ENCODE results near the gene IPO4. TPM values are rescaled to one million over a fixed set of nuclear protein-coding genes. Genes with fewer than 3 reads are reported as not detected.

IPO4 gene
- total RNA-seq, 2 donors from 2014 or later: 56.3 to 67.4 TPM

- no peak overlapping the region for H3K27ac Mint-ChIP-seq
- peaks cover 53% of the 10 kb centered on the region for H3K36me3 Mint-ChIP-seq (ENCODE audit: low read depth)
- H3K9me3 Mint-ChIP-seq: no peaks in the 10 kb centered on the region
- H3K27me3 Mint-ChIP-seq (ENCODE audit: insufficient read depth): no peaks in the 10 kb centered on the region
- Histone ChIP-seq H3K4me3 (ENCODE audit: low read length) (no peak overlapping the region), H3K27me3 (ENCODE audit: control insufficient read depth, insufficient read depth, low read length, poor library complexity, severe bottlenecking) (no peaks in the 10 kb centered on the region), H3K4me1 (ENCODE audit: control insufficient read depth, insufficient read depth, low read length) (peaks cover 8% of the 10 kb centered on the region), H3K27ac (ENCODE audit: low read depth, low read length) (no peak overlapping the region), H3K36me3 (ENCODE audit: control insufficient read depth, insufficient read depth, low read length) (peaks cover 59% of the 10 kb centered on the region), H3K9me3 (ENCODE audit: control insufficient read depth, low read length) (no peaks in the 10 kb centered on the region), H3K9ac (ENCODE audit: extremely low read depth, low read length, poor library complexity, severe bottlenecking) (no peak overlapping the region)
- DNase-seq: peak; percentile 13
- TF ChIP-seq, protein P1, sequence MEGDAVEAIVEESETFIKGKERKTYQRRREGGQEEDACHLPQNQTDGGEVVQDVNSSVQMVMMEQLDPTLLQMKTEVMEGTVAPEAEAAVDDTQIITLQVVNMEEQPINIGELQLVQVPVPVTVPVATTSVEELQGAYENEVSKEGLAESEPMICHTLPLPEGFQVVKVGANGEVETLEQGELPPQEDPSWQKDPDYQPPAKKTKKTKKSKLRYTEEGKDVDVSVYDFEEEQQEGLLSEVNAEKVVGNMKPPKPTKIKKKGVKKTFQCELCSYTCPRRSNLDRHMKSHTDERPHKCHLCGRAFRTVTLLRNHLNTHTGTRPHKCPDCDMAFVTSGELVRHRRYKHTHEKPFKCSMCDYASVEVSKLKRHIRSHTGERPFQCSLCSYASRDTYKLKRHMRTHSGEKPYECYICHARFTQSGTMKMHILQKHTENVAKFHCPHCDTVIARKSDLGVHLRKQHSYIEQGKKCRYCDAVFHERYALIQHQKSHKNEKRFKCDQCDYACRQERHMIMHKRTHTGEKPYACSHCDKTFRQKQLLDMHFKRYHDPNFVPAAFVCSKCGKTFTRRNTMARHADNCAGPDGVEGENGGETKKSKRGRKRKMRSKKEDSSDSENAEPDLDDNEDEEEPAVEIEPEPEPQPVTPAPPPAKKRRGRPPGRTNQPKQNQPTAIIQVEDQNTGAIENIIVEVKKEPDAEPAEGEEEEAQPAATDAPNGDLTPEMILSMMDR (conservative IDR thresholded peaks at IDR 0.05): no peak
- H3K4me3 Mint-ChIP-seq: no peak overlapping the region
- 97 to 100% methylated on average over 2 of the region's 2 CpGs for WGBS, 2 experiments (ENCODE audit: insufficient coverage in 1 of 2, insufficient read length in 1 of 2)
- peaks cover 11% of the 10 kb centered on the region for H3K4me1 Mint-ChIP-seq
These were observed 48.9 kb upstream of the IPO4 start for GRCh38 chr14:24237463-24237955.

GRCh38 chr14:24236689-24237462 is 48.3 kb upstream of the IPO4 start:
- no peak overlapping the region for H3K4me3 ChIP-seq (ENCODE audit: low read length)
- Mint-ChIP-seq H3K27ac (no peak overlapping the region), H3K36me3 (ENCODE audit: low read depth) (peaks cover 53% of the 10 kb centered on the region), H3K4me1 (peaks cover 11% of the 10 kb centered on the region), H3K27me3 (ENCODE audit: insufficient read depth) (no peaks in the 10 kb centered on the region), H3K9me3 (no peaks in the 10 kb centered on the region), H3K4me3 (no peak overlapping the region)
- no peaks in the 10 kb centered on the region for H3K27me3 ChIP-seq (ENCODE audit: control insufficient read depth, insufficient read depth, low read length, poor library complexity, severe bottlenecking)
- no peaks in the 10 kb centered on the region for H3K9me3 ChIP-seq (ENCODE audit: control insufficient read depth, low read length)
- H3K27ac ChIP-seq (ENCODE audit: low read depth, low read length): no peak overlapping the region
- H3K9ac ChIP-seq (ENCODE audit: extremely low read depth, low read length, poor library complexity, severe bottlenecking): no peak overlapping the region
- TF ChIP-seq, protein P1 (conservative IDR thresholded peaks at IDR 0.05): no peak
- DNase-seq: peak; percentile 19
- peaks cover 8% of the 10 kb centered on the region for H3K4me1 ChIP-seq (ENCODE audit: control insufficient read depth, insufficient read depth, low read length)
- 92 to 97% methylated on average over 5 to 6 of the region's 6 CpGs for WGBS, 2 experiments (ENCODE audit: insufficient coverage in 1 of 2, insufficient read length in 1 of 2)
- H3K36me3 ChIP-seq (ENCODE audit: control insufficient read depth, insufficient read depth, low read length): peaks cover 59% of the 10 kb centered on the region

GRCh38 chr14:24235804-24236688 is 47.4 kb upstream of the IPO4 start:
- H3K9ac ChIP-seq (ENCODE audit: extremely low read depth, low read length, poor library complexity, severe bottlenecking): no peak overlapping the region
- peaks cover 52% of the 10 kb centered on the region for H3K36me3 Mint-ChIP-seq (ENCODE audit: low read depth)
- peaks cover 15% of the 10 kb centered on the region for H3K4me1 Mint-ChIP-seq
- DNase-seq: peak; percentile 15
- no peak overlapping the region for H3K4me3 Mint-ChIP-seq
- TF ChIP-seq, protein P1 (conservative IDR thresholded peaks at IDR 0.05): no peak
- H3K4me3 ChIP-seq (ENCODE audit: low read length): no peak overlapping the region
- H3K27me3 ChIP-seq (ENCODE audit: control insufficient read depth, insufficient read depth, low read length, poor library complexity, severe bottlenecking): no peaks in the 10 kb centered on the region
- WGBS, 2 experiments (ENCODE audit: insufficient coverage in 1 of 2, insufficient read length in 1 of 2): 93 to 100% methylated on average over 3 to 5 of the region's 5 CpGs
- H3K9me3 Mint-ChIP-seq: no peaks in the 10 kb centered on the region
- H3K36me3 ChIP-seq (ENCODE audit: control insufficient read depth, insufficient read depth, low read length): peaks cover 58% of the 10 kb centered on the region
- peaks cover 8% of the 10 kb centered on the region for H3K4me1 ChIP-seq (ENCODE audit: control insufficient read depth, insufficient read depth, low read length)
- H3K27me3 Mint-ChIP-seq (ENCODE audit: insufficient read depth): no peaks in the 10 kb centered on the region
- H3K27ac Mint-ChIP-seq: no peak overlapping the region
- no peaks in the 10 kb centered on the region for H3K9me3 ChIP-seq (ENCODE audit: control insufficient read depth, low read length)
- no peak overlapping the region for H3K27ac ChIP-seq (ENCODE audit: low read depth, low read length)

Measured in endodermal cell (in vitro differentiated cells).